GM18951 (cell line): ENCODE results near the gene CMTM7.

Source experiments
- POLR2A ChIP-seq: IDR thresholded peaks from 4 replicates; pipeline ENCODE4 v1.6.1; 2011; ENCODE audit warnings: mild to moderate bottlenecking; ENCODE audit not compliant: insufficient read length, insufficient read depth; ENCODE audit errors: extremely low read depth
- in situ Hi-C: fragments of 300-500 bp; cut with MboI; formaldehyde crosslinking; loops from one replicate; pipeline ENCODE4 v1.12.0; 2022; ENCODE audit warnings: low sequenced_read_pairs, mixed read lengths, inconsistent platforms; ENCODE audit not compliant: unreplicated experiment

The CMTM7 gene, protein sequence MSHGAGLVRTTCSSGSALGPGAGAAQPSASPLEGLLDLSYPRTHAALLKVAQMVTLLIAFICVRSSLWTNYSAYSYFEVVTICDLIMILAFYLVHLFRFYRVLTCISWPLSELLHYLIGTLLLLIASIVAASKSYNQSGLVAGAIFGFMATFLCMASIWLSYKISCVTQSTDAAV

DNA sequence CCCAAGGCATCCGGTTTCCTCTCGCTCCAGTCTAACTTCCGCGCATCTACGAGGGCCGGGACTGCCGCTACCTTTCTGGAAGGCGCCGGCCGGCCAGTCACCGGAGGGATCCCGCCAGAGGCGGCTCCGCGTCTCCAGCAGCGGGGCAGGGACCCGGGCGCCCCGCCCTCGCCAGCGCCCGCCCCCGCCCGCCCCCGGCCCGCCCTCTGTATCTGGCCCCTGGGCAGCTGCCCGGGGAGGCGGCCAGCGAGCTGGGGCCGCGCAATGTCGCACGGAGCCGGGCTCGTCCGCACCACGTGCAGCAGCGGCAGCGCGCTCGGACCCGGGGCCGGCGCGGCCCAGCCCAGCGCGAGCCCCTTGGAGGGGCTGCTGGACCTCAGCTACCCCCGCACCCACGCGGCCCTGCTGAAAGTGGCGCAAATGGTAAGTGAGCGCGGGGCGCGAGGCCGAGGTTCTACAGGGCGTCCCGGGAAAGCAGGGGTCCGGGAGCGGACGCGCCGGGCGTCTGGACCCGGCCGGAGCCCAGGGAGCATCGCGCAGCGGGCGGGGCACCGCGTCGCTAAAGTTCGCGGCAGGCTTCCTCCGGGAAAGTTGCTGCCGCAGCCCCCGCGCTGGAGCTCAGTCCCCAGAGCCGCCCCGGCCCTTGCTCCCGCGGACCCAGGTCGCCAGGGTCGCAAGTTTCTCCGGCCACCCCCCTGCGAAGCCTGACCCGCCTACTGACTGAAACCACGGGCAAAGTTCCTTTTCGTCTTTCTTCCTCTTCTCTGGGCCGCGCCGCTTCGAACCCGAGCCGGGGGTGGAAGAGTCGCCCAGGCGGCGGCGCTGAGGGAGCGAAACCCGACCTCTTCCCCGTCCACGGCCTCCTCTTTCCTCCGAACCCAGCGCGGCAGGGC is at the start of gene CMTM7:
Gene CMTM7 (plus strand): TSS at position 211 of the 893 bp plus-strand sequence. CDS start 54 bp downstream, at position 265.
- in situ Hi-C loops: no loop called here
- TF ChIP-seq POLR2A: peak; percentile 25

DNA sequence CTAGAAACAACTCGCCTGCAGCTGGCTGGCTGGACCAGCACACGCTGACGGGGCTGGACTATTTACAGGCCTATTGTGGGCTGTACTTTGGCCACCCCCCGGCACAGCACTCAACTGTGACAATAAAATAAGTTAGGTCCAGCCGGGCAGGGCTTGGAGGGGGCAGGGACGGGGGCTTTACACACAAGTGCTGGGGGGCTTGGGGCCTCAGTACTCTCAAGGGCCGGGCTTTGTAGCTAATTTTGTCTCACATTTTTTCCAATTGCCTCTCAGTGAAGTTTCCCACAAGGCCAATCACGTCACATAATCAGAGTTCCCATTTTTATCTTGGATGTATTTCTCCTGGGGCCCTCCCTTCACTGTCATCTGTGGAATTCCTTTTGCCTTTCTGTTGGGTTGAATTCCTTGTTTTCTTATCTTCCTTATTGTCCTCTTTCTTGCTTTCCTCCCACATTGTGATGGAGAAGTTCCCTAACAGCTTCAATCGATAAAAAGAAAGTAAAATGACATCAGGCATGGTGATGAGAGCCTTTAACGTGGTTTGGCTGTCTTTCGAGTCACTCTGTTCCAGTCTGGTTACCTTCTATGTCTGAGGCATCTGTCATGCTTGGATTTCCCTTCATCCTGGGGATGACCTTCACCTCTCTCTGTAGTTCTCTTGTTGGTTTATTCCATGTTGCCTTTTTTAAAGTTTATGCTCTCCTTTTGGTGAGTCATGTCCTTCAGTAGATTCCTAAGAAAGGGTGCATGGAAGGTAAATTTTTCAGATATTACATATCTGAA is 44.1 kb upstream of the CMTM7 start:
- in situ Hi-C loops: no loop called here
- TF ChIP-seq POLR2A: no peak

DNA sequence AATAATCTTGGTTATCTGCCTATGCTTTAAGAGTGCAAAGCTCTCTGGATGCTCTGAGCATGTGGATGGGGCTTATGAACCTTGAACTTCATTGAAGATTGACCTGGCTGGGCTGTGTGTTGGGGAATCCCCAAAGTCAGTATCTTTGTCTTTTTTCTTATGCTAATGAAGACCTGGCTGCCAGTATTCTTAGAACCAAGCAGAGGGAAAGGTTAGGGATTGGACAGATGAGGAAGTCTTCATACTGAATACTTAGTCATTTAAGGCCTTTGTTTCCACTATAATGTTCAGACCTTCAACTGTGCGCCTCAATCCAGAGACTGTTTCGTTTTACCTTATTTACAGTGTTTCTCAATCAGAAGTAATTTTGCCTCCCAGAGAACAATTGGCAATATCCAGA is 42.5 kb upstream of the CMTM7 start:
- in situ Hi-C loops: no loop called here
- TF ChIP-seq POLR2A: no peak

DNA sequence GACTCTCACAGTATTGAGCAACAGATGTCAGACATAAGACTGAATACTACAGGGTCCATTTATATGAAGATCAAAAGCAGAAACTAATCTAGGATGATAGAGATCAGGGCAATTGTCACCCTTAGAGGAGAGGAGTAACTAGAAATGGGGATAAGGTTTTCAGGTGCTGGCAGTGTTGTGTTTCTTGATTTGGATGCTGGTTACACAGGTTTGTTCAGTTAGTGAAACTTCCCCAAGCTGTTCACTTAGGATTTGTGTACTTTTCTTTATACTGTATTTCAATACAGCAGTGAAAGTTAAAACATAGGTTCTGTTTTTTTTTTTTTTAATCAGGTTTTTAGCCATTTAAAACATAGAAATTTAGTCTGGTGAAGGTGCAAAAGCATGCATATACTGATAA is 39.1 kb upstream of the CMTM7 start:
- in situ Hi-C loops: no loop called here
- no peak for TF ChIP-seq POLR2A

DNA sequence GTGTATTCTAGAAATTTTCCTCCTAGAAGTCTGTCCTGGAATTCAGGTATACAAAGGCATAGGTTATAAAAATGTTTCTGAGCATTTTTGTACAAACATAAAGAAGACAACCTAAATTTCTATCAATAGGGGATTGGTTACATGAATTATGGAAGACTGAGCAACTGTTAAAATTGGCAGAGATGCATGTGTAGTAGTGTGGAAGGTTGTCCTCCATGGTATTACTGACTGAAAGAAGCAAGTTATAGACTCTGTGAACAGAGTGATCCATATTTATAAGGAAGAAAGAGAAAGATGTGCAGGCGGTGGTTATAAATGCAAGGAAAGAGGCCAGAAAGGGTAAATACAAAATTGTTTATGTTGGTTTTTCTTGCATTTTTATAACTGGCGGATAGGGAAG is 38.3 kb upstream of the CMTM7 start:
- in situ Hi-C loops: no loop called here
- no peak for TF ChIP-seq POLR2A

DNA sequence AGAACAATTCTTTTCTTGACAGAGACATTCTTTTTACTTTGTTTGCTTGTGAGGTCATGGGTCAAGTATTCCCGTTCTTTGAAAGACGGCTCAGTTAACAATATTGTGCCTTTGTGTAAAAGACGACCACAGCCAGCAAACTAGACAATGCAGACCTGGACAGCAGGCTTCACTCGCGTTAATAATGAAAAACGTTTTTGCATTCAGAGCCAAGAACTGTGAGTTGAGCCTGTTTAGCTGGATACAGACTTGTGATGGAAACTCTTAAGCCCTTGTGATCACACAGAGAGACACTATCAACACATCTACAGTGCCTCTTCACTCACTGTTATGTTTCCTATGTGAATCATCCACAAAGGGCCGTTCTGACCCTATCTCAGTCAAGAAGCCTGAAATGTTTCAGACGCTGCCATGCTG is 37.3 kb upstream of the CMTM7 start:
- in situ Hi-C loops: no loop called here

DNA sequence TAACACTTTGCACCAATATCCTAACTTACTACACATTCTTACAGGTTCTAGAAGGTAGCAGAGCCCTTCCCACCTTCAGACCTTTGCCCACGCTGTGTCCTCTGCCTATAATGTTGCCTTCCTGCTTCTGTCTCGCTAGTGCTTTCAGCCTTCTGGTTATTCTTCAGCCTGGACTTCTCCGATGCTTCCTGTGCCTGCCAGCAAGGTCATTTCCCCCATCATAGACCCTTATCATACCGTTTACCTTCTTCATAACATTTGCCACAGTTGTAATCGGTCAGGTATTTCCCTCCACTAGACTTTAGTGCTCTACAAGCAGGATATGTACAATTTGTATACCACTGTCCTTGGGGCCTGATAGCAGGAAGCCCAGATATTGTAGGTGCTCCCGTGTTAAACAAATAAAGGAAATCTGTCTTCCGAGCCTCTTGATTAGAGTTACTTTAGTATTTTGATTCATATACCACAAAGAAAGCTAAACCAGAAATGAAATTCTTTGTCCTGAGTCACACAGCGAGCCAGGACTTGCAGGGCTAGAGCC is 35.8 kb upstream of the CMTM7 start:
- in situ Hi-C loops: no loop called here
- TF ChIP-seq POLR2A: no peak

More for the DNA sequence above, 37.3 kb upstream of the CMTM7 start:
- TF ChIP-seq POLR2A: no peak

DNA sequence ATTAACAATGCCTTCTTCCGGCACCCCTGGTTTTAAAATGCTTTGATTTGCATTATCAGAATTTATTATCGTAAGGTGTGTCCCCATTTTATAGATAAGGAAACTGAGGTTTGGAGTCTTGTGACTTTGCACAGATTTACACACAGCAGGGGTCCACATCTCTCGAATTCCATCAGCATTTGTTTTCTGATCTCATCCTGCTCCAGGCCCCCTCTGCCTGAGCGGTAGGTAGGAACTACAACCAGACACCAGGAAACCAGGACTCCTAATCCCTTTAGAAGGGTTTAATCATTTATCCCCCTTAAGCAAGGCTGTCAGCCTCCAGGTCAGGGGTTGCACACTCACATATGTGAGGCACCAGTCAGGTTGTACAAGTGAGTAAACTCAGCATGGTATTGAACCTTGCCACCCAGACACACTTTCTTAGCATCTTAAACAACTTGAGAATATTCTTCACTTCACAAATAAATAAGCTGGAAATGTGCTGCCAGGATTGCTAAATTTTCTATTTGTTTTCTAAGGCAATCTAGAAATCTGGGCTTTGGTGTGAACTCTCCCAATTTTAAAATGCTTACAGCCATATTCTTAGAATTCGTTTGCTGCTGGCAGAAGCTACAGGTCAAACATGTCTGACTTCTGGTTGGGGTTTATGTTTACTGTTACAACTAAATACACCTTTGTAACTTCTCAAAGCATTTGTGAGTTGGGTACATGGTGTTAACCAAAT is 31.7 kb upstream of the CMTM7 start:
- TF ChIP-seq POLR2A: no peak
- in situ Hi-C loops: no loop called here

DNA sequence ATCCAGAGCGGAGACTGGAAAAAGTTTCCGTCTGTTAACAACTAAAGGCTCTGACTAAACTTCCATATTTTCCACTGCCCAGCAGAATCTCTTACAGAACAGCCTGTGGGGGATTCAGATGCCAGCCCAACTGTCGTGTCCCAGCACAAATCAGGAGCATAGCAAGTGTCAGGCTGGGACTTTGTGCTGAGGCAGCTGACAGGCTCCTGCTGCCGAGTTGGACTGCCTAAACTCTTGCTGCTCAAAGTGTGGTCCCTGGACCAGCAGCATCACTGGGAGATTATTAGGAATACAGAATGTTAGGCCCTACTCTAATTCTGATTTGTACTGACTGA is 31.2 kb upstream of the CMTM7 start:
- in situ Hi-C loops: no loop called here

DNA sequence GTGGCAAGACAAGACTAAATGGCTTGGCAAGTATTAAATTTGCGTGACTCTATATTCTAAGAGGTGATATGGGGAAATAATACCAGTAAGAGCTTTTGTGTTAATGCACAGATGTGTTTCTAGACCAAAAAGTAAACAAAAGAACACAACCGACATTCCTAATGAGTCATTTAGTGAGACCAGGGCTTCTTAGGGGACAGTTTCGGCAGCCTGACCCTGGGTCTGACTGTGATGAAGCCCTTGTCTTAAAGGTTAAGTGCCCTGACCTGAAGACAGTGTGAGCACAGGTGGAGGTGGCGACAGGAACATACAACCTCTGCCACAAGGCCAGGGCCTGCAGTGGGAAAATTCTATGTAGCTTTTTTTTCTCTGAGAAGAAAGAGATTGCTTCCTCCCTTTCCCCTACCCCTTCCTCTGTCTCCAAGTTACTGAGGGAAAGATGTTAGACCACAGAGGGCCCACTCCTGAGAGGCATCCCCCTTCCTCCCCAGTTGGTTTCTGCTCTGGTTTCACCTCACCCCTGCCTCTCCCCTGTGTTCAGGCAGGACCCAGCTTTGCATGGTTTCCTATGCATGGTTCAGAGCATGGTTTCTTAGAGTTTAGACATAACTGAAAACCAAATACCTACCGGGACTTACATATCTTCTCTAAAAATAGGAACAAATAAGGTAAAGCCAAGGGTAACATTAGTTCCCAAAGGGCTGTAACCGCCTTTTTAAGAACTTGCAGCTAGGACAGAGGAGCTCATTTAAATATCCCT is 24.8 kb upstream of the CMTM7 start:
- in situ Hi-C loops: no loop called here
- TF ChIP-seq POLR2A: no peak

More for the DNA sequence above, 31.2 kb upstream of the CMTM7 start:
- TF ChIP-seq POLR2A: no peak

DNA sequence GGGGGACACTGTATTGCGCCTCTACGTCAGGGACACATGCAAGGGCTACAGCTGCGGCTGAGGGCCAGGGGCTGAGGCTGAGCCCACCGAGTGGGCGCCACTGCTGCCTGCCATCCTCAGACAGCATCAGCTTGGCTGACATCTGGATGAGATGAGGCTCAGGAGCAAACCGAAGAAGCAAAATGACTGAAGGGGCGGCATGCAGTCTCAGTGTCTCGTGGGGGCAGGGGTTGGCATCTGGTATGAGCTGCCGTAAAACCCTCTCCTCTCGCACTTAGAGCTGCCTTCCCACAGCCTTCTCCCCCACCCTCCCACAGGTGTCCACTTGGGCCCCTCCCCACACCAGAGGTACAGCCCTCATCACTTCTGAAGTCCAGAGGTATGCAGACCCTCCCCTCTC is 24.2 kb upstream of the CMTM7 start:
- in situ Hi-C loops: no loop called here
- TF ChIP-seq POLR2A: no peak
